CD4-positive, alpha-beta T cell treated with Interleukin-10 for 1 hour (primary cell): Measurements from ENCODE around the gene HEATR5A.

Experiments used
- DNase-seq: peaks from one replicate; pipeline ENCODE4 v3.0.0-alpha.2; 2020

The HEATR5A gene

DNA sequence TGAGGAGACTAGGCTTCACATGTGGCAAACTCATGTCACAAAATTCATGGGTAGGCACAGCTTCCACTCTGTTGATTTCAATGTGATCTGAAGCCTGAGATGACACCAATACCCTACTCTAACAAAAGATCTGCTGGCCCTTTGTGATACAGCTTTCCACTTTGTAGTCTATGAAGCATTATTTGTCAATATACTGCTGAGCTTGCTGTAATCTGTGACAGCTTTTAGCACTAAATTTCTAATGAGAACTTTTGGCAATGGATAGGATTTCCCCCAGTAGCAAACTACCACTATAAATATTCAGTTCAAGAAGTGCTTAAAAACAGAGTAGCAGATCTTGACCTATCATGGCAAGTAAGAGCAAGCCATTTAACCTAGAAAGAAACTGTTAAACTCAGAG is 5.6 kb upstream of the HEATR5A start:
- DNase-seq = no peak

DNA sequence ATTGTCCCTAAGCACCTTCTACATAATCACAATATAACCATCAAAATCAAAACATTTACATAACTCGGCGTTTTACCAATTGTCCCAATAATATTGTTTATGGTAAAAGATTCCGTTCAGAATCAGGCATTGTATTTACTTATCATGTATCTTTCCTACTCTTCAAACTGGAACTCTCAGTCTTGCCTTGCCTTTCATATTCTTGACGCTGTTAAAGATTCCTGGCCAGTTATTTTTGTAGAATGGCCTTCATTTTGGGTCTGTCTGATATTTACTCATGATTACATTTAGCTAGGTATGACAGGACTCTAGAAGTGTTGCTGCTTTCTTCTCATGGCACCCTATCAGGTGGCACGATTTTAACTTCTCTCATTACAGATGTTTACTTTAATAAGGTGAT is 850 bp upstream of the HEATR5A start:
- DNase-seq = no peak

DNA sequence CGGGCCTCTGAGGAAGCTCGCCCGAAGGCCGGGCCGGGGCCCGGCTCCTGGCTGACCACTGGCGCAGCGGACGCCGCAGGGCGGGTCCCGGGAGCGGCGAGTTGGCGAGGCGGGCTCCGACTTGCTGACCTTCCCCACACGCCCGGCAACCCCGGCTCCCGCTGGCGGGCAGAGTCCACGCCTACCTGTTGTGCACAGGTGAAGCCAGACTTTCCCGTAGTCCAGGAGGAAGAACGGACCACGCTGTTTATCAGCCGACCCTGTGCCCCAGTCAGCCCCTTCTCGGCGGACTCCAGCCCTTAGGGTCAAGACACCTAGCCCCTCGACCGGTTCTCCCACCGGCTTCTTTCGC is 407 bp downstream of the HEATR5A start:
- peak; percentile 20 for DNase-seq

DNA sequence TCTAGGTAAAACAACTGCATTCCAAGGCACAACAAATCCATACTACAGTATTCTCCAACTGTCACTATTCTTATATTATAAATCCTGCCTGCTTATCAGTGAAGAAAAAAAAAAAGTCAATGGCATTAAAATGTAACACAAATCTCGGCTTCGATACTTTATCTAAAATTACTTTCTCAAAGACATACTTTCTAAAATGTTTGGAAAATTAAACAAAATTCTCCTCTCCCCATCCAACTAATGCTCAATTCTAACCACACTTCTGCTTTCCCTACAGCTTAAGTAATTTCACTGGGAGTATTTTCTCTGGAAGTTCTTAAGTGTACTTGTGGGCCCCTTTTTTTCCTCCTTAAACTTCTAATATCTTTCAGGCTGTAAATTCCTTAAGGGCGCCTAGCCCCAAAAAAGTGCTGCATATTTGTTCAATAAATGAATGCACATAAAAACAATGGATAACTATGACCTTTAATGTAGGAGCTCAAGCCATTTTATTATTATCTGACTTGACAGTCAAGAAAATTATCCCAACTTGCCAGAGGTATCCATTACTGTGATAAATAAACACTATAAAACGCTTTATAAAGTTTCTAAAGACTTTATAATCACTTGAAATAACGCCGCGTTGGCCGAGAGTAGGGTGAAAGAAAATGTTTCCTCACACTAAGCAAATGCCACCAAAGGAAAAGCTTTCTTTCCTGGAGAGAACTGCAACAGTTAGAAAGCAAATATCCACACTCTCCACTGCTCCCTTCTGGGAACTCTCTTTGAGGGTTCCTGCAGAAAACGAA is 977 bp downstream of the HEATR5A start:
- DNase-seq = no peak

DNA sequence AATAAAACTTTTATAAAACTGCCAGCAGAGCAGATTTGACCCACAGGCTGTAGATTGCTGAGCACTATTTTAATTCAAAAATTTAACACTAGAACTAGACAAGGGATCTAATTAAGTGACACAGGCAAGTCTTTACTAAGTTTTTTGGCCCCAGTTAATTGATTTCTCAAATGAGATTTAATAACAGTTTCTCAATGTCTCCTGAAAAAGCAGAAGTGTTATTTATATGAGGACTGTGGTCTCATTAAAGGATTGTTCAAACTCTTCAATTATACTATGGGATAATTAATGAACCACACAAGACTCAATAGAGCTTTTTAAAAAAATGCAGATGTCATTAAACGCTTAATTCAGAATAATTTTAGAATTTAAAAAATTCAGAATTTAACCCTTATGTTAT is 1.9 kb downstream of the HEATR5A start:
- no peak for DNase-seq

DNA sequence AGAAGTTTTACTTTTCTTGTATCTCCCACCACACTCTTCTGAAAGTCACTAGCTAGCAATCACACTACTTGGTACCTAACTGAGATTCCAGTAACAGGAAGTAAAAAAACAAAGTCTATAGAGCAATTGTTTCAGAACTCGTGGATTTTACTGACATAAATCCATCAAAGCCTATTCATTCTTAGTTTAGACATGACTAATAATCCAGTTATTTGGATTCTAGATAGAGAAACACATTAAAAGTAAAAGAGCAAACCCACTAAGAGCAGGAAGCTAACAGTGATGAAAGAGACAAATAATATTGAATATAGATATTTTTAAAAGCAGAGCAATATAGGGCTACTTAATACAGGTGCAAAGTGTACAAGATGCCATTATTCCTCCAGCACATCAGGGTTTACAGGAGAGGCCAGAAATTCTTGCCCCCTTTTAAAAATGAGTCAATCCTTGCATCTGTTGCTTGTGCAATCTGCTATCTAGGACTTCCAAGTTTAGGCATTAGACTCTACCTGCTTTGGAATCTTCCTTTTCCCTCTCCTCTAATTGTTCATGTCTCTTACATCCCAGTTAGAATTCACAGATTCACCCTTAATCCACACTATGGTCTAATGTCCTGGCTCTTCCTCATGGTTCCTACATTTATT is 6.0 kb downstream of the HEATR5A start:
- DNase-seq = no peak

DNA sequence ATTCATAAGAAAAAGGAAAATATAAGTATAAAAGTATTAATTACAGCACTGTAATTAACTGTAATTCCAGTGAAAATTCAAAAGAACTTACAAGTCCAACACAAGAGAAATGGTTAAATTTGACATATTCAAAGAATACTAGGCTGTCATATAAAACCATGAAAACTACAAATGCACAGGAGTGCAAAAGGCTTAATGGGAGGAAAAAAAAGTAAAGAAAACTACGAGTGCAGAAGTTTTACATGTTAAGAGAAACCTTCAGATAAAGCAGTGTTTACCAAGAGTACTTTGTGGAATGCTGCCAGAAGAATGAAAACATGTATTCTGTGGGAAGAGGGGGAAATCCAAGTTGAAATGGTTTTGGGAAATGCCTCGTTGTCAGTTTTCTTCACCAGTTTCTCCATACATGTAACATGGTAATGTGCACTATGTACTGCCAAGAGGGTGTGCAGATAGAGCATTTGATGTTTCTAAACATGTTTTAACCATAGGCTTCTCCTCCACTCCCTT is 9.1 kb downstream of the HEATR5A start:
- no peak for DNase-seq

DNA sequence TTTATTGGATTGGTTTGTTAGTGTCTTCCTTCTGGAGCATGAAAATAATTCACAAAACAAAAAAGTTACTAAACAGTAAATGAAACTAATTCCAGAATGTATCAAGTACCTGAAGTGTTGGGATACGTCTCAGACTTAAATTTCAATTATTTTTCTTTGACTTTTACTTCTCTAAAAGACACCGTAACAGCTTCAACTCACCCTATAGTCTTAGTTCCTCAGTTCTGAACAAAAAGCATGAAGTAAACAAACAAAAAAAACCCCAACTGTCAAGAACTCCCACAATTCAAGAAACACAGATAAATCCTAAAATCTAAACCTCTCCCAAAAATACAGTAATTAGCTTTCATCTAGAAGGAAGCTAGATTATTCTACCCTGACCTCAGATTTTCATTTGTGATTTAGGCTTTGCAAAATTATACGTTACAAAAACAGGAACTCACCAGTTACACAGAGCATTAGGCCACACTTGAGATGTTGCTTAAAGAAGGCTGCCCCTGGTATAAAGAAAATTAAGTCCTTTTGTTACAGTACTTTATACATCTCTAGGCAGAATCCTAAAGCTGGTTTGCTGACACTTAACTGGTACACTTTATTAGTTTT is 10.2 kb downstream of the HEATR5A start:
- no peak for DNase-seq

DNA sequence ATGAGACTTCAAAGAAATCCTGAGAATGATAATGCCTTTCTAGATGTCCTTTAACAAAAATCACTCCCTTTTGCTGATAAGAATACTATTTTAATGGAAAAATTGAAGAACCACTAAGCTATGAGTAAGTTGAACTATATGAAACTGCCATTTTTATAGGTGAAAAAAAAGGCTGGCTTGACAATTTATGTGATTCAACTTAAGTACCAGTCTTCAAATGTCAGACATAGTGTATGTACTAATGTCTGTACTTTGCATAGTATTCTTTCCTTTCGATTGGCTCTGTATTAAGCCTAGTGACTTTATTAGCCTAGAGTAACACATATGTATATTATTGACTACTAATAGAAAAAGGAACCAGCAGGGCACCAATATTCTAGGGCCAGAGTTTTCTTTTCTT is 11.9 kb downstream of the HEATR5A start:
- DNase-seq = no peak

DNA sequence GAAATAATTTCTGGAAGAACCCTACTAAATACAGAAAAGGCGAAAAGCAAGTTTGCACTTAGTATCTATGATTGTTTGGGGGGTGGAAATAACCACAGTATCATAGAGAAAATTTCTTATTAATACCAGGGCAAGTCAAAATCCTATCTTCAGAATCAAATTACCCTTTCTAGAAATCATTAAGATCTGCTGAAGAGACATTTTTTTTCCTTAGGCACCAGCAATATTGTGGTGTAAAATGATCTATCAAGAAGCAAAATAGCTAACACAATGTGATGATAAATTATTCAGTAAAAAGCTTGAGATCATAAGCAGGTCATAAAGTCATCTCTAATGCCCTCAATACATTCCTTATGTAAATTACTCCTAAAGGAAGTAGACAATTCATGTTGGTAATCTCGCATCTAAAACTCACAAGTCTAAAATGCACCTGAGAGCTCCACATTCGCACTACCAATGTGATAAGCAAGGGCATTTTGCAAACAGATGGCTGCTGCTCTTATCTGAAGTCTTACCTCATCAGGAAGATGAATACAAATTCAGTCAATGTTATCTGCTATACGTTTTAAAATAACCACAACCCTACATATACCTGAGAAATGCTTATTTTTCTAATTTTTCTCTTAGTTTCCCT is 14.6 kb downstream of the HEATR5A start:
- DNase-seq = no peak

DNA sequence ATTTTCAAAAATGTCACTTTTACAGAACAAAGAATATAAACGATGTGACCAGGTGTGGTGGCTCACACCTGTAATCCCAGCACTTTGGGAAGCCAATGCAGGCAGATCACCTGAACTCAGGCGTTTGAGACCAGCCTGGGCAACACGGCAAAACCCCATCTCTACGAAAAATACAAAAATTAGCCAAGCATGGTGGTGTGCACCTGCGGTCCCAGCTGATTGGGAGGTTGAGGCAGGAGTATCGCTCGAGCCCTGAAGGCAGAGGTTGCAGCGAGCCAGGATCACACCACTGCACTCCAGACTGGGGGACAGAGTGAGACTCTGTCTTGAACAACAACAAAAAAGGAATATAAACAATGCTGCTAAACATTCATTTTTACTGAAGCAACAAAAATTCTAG is 15.2 kb downstream of the HEATR5A start:
- DNase-seq = no peak

DNA sequence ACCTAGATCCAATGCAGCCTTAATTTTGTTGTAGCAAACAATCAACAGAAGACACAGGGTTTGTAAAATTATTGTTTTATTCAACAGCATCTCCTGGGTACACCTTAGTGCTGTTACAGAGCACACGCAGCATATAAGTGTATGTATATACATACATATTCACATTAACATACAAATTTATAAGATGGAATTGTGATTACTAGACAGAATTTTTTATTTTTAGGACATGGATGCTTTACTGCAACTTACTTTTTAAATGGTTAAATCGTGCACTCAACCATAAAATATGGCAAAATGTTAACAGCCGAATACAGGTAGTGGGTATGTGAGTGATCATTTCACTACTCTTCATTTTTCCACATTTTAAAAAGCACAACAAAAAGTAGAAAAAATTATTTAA is 16.6 kb downstream of the HEATR5A start:
- no peak for DNase-seq

DNA sequence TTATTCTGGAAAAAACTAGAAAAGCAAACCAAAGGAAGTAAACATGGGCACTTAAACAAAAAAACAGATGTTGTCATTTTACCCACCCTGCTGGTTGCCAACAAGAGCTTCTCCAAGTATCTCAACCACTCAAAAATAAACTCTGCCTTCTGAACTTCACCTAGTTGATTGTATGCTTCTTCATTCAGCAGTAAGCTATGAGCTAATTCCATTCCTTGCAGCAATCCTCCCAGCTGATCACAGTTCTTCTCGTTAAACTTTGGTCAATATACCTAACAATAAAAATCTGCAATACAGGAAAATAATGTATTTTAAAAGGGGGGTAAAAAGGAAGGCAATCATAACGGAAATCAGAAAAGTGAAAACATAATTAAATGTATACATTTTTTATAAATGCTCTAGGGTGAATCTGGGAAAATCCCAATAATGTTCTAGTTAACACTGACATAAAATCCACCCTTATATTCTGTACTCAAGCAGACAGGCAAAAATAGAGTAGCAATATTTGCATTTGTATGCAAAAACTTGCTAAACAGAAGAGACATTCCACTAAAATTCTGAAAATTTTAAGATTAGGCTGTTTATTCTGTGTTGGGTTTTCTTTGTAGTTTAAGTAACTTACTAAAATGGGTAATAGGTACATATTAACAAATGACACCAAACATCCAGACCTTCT is 17.4 kb downstream of the HEATR5A start:
- no peak for DNase-seq

DNA sequence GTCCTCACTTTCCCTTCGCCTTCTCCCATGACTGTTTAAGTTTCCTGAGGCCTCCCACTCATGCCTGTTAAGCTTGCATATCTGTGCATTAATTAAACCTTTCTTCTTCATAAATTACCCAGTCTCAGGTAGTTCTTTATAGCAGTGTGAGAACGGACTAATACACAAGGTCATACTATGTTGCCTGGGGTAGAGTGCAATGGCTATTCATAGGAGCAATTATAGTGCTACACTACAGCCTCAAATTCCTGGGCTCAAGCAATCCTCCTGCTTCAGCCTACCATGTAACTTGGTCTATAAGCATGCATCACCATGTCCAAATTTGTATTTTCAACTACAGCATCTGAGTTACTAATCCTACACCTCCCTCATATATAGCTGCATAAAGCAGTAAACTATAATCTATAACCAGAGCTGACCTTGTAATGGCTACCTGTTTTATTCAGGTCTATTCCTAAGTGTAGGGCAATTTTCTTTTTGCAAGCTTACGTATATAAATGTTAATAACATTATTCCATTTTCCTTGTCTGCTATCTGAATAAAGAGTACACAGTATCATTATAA is 18.9 kb downstream of the HEATR5A start:
- DNase-seq = no peak

DNA sequence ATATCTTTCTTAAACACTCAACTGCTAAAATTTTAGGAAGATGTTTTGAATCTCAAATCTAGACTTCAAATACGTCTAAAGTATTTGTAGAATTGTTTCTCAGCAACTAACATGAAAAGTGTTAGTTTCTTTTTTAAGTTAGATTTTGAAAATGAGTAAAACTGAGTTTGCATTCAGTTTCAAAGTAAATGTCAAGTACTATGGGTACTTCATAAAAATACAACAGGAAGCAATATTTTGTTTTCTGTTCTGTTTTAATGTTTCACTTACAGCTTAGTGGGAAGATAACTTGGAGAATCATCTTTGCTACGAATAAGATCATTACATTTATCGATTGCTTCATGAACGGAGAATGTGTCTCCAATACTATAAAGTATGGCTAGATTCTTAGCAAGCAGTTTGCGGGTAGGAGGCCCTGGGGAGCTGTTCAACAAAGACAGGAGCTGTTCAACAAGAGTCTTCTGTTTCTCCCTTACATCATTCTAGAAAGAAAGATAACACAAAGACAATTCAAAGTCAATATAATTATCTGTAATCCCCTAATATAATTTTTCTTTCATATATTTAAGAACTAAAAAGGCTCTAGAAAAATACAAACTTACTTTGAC is 20.2 kb downstream of the HEATR5A start:
- no peak for DNase-seq

DNA sequence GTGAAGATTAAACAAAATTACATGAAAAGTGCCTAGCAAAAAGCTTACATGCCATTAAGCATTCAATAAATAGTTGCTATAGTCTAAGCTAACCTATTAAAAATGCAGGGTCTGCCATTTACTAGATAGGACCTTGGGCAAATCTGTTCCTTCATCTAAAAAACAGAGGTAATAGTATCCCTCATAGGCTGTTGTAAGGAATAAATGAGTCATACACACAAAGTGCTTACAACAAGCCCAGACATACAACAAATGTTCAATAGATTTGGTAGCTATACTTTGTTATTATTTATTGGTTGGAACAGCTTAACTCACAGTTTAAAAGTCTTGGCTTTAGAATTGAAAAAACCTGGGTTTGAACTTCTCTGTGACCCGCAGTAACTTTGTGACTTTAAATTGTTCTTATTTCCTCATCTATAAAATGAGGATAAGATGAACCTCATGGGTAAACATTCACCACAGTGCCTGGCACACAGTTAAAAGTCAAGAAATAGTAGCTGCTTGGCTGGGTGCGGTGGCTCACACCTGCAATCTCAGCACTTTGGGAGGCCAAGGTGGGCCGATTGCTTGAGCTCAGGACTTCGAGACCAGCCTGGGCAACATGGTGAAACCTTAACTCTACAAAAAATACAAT is 24.7 kb downstream of the HEATR5A start:
- DNase-seq = no peak

DNA sequence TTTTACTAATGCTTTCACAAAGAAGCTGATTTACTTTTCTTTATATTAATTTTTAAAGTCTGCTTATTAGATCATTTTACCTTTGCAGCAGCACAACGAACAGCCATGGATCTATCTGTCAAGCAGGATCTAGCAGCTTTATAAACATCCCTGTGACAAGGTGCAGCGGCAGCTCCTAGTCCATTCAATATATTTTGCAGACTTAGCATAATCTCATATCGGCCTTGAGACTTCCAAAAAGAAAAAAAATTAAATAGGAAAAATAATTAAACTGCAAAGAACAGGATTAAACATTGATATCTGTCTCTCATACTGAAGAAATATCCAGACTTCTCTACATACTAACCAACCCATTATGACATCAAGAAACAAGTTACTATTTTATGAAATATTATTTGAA is 25.2 kb downstream of the HEATR5A start:
- no peak for DNase-seq

DNA sequence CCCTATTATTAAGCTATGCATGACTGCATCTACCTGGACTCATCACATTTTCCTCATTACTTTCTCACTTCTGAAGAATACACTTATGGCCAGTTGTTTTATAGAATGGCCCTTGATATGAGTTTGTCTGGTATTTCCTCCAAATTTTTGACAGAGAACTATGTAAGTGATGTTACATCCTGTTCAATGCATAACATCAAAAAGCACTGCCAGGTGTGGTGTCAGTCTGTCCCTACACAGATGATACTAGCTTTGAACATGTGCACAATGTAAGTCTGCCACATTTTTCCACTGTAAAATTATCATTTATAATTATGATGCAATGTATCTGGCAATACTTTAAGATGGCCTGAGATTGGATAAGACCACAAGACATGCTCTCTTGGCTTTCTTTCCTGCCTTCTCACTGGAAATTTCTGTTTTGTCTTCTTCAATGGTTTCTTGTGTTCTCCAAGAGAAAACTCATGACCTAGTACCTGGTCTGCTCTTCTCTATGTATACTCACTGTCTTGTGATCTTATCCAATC is 28.3 kb downstream of the HEATR5A start:
- DNase-seq = no peak

DNA sequence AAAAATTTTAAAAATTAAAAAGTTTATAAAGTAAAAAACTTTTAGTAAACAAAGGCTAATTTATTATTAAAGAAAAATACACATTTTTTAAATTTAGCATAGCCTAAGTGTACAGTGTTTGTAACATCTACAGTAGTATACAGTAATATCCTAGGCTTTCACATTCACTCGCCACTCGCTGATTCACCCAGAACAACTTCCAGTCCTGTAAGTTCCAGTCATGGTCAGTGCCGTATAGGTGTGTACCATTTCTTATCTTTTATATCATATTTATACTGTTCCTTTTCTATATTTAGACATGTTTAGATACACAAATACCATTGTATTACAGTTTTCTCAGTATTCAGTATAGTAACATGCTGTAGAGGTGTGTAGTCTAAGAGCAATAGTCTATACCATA is 28.9 kb downstream of the HEATR5A start:
- DNase-seq = no peak

DNA sequence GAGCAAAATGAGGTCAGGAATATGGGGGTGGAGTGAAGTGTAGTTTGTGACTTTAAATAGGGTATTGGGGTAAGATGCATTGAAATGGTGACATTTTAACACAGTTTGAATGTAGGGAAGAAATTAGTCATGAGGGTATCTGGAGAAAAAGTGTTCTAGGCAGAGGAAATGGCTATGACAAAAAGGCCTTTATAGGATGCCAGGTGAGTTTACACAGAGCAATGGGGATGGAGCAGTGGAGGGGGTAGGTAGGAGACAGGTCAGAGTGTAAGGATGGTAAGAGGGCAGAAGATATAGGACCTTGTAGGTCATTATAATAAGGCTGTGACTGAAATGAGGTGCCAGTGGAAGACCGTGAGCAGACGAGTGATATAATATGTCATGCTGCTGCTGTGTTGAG is 30.4 kb downstream of the HEATR5A start:
- no peak for DNase-seq

DNA sequence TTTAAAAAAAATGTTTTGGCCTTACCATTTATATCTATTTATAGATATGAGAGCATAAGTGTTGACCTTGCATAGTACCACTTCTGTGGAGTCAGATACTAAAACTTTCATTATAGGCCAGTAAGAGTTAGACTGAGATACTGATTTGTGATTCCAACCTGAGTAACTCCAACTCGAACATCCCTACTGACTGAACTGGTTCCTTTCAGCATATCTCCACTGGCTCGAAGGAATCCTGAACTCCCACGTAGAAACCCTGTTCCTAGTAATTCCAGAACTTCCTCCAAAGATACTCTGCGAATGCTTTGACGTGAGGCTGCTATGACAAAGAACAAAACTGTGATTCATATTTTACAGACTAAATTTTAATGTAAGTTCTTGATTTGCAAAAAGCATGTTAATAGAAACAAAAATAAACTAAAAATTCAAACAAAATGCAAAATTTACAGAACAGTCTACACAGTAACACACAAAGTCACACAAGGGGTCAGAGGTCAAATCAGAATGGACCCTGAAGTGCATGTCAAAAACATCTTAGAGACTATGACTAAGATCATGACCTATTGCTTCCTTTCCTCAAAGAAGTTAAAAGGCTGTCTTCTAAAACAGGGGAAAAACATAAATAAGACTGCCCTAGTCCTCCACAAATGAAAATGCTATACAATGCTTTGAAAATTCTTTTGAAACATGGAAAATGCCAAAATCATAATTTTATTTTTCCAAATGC is 31.5 kb downstream of the HEATR5A start:
- no peak for DNase-seq
